Measurements from ENCODE around the gene INSM2.

Gene INSM2

GRCh38 chr14:35533357-35534207 is at the start of gene INSM2:
Gene INSM2 (plus strand): TSS chr14:35534164. CDS start chr14:35534253, 89 bp downstream.
- DNase-seq: peak; percentile 80

GRCh38 chr14:35492569-35493014 is 41.4 kb upstream of the INSM2 start:
- no peak for DNase-seq

- DNase-seq: no peak
These were observed 38.7 kb upstream of the INSM2 start for GRCh38 chr14:35495278-35495677.

- DNase-seq: no peak
These were observed 34.8 kb upstream of the INSM2 start for GRCh38 chr14:35499180-35499579.

- DNase-seq: no peak
These were observed 30.3 kb upstream of the INSM2 start for GRCh38 chr14:35503646-35504045.

- DNase-seq: peak; percentile 35
These were observed 29.7 kb upstream of the INSM2 start for GRCh38 chr14:35504260-35504659.

GRCh38 chr14:35506461-35506860 is 27.5 kb upstream of the INSM2 start:
- DNase-seq: no peak

GRCh38 chr14:35506927-35507326 is 27.0 kb upstream of the INSM2 start:
- no peak for DNase-seq

GRCh38 chr14:35509846-35510245 is 24.1 kb upstream of the INSM2 start:
- DNase-seq: no peak

- DNase-seq: no peak
These were observed 21.2 kb upstream of the INSM2 start for GRCh38 chr14:35512765-35513164.

- DNase-seq: no peak
These were observed 18.0 kb upstream of the INSM2 start for GRCh38 chr14:35515916-35516315.

GRCh38 chr14:35519986-35520385 is 14.0 kb upstream of the INSM2 start:
- DNase-seq: no peak

- no peak for DNase-seq
These were observed 8.3 kb upstream of the INSM2 start for GRCh38 chr14:35525695-35526094.

- no peak for DNase-seq
These were observed 7.0 kb upstream of the INSM2 start for GRCh38 chr14:35526962-35527361.

GRCh38 chr14:35531960-35532747 is 1.8 kb upstream of the INSM2 start:
- no peak for DNase-seq

- no peak for DNase-seq
These were observed 1.1 kb upstream of the INSM2 start for GRCh38 chr14:35532783-35533356.

GRCh38 chr14:35534208-35534872 is 376 bp downstream of the INSM2 start:
- no peak for DNase-seq

GRCh38 chr14:35534873-35535482 is 1.0 kb downstream of the INSM2 start:
- DNase-seq: no peak

GRCh38 chr14:35535483-35536112 is 1.6 kb downstream of the INSM2 start:
- DNase-seq: no peak

GRCh38 chr14:35539969-35540368 is 6.0 kb downstream of the INSM2 start:
- no peak for DNase-seq

- DNase-seq: no peak
These were observed 9.0 kb downstream of the INSM2 start for GRCh38 chr14:35543006-35543405.

- no peak for DNase-seq
These were observed 15.6 kb downstream of the INSM2 start for GRCh38 chr14:35549551-35549950.

Data from NCI-H524 treated with DMSO at 0.1 percent for 48 hours (cell line).